DMS153 (cell line): ENCODE data around the gene LAMA2.

Source experiments
- DNase-seq: peaks from one replicate; lab custom pipeline; 2025; lab: John Stamatoyannopoulos, UW

Gene LAMA2

GRCh38 chr6:129534926-129535325 lies 652.0 kb downstream of the LAMA2 start:
- DNase-seq, result no peak

- no peak for DNase-seq
These were observed 653.3 kb downstream of the LAMA2 start for GRCh38 chr6:129536271-129536670.

- DNase-seq, result no peak
These were observed 656.1 kb downstream of the LAMA2 start for GRCh38 chr6:129539032-129539431.

- no peak for DNase-seq
These were observed 659.8 kb downstream of the LAMA2 start for GRCh38 chr6:129542705-129543104.

- no peak for DNase-seq
These were observed 661.0 kb downstream of the LAMA2 start for GRCh38 chr6:129543981-129544380.

GRCh38 chr6:129544892-129545612 lies 662.1 kb downstream of the LAMA2 start:
- DNase-seq, result no peak

- DNase-seq, result no peak
These were observed 663.8 kb downstream of the LAMA2 start for GRCh38 chr6:129546702-129547101.

GRCh38 chr6:129551486-129551885 lies 668.5 kb downstream of the LAMA2 start:
- DNase-seq, result no peak

- DNase-seq, result no peak
These were observed 669.5 kb downstream of the LAMA2 start for GRCh38 chr6:129552413-129552812.

GRCh38 chr6:129555206-129555832 lies 672.4 kb downstream of the LAMA2 start:
- no peak for DNase-seq

- no peak for DNase-seq
These were observed 675.3 kb downstream of the LAMA2 start for GRCh38 chr6:129558248-129558647.

- no peak for DNase-seq
These were observed 682.4 kb downstream of the LAMA2 start for GRCh38 chr6:129565366-129565765.

GRCh38 chr6:129565811-129566210 lies 682.9 kb downstream of the LAMA2 start:
- no peak for DNase-seq
